GM19324 (cell line): ENCODE measurements around the gene MTCH1.

Experiments
- ATAC-seq: cut with Tn5 transposase; IDR thresholded peaks from one replicate; pipeline ENCODE4 v1.9.1; 2021; ENCODE audit warnings: mild to moderate bottlenecking, moderate library complexity; ENCODE audit not compliant: unreplicated experiment, low FRiP score

Gene MTCH1

GRCh38 chr6:36985808-36986703 is at the start of gene MTCH1:
MTCH1 (minus strand) TSS chr6:36986196; CDS start chr6:36986173, 23 bp downstream.
- peak; percentile 94 for ATAC-seq

- no peak for ATAC-seq
These were observed 48.1 kb upstream of the MTCH1 start for GRCh38 chr6:37033819-37034795.

- no peak for ATAC-seq
These were observed 47.3 kb upstream of the MTCH1 start for GRCh38 chr6:37033255-37033654.

GRCh38 chr6:37032239-37032638 is 46.2 kb upstream of the MTCH1 start:
- ATAC-seq: no peak

- no peak for ATAC-seq
These were observed 44.6 kb upstream of the MTCH1 start for GRCh38 chr6:37030599-37030998.

- no peak for ATAC-seq
These were observed 43.4 kb upstream of the MTCH1 start for GRCh38 chr6:37029249-37029971.

GRCh38 chr6:37027811-37028469 is 41.9 kb upstream of the MTCH1 start:
- no peak for ATAC-seq

GRCh38 chr6:37027036-37027720 is 41.2 kb upstream of the MTCH1 start:
- ATAC-seq: no peak

GRCh38 chr6:37025621-37026466 is 39.8 kb upstream of the MTCH1 start:
- ATAC-seq: no peak

GRCh38 chr6:37024656-37025337 is 38.8 kb upstream of the MTCH1 start:
- no peak for ATAC-seq

GRCh38 chr6:37022135-37022863 is 36.3 kb upstream of the MTCH1 start:
- ATAC-seq: no peak

GRCh38 chr6:37021356-37022129 is 35.5 kb upstream of the MTCH1 start:
- ATAC-seq: no peak

GRCh38 chr6:37020812-37021211 is 34.8 kb upstream of the MTCH1 start:
- ATAC-seq: no peak

GRCh38 chr6:37020381-37020780 is 34.4 kb upstream of the MTCH1 start:
- no peak for ATAC-seq

- ATAC-seq: no peak
These were observed 33.1 kb upstream of the MTCH1 start for GRCh38 chr6:37019065-37019450.

- peak; percentile 73 for ATAC-seq
These were observed 32.4 kb upstream of the MTCH1 start for GRCh38 chr6:37018198-37019064.
